Measurements from ENCODE around the gene SKI. TPM values are rescaled to one million over a fixed set of nuclear protein-coding genes. Genes with fewer than 3 reads are reported as not detected.

Gene SKI
- total RNA-seq, 1 donor = 47.5 TPM

GRCh38 chr1:2266301-2266975 is 38.3 kb downstream of the SKI start:
- Histone ChIP-seq H3K27me3 (ENCODE audit: insufficient read depth, low read length) (no peaks in the 10 kb centered on the region), H3K4me3 (ENCODE audit: low read length) (no peak overlapping the region), H3K4me1 (ENCODE audit: insufficient read depth, low read length) (peaks cover 31% of the 10 kb centered on the region), H3K9me3 (ENCODE audit: low read depth, low read length) (no peaks in the 10 kb centered on the region)

- Histone ChIP-seq H3K4me1 (ENCODE audit: insufficient read depth, low read length) (peaks cover 39% of the 10 kb centered on the region), H3K4me3 (ENCODE audit: low read length) (no peak overlapping the region), H3K27me3 (ENCODE audit: insufficient read depth, low read length) (no peaks in the 10 kb centered on the region), H3K9me3 (ENCODE audit: low read depth, low read length) (no peaks in the 10 kb centered on the region)
These were observed 39.1 kb downstream of the SKI start for GRCh38 chr1:2267051-2267830.

DNA sequence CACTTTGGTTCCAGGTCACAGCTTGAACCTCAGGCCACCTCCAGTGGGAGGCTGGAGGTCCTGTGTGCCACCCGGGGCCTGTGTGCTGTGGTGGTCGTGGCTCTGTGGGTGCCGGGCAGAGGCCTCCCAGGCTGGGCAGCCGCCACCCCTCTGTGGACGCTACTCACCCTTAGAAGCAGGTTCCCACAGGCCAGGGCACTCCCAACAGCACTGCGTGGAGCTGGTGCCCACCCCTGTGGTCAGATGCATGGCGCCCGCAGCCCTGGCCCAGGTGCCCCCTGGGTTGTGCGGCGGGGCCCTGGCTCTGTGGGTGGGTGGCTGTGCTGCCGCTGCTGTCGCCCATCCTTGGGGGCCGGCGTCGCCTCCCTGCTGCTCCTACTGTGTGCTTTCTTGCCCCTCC is 39.7 kb downstream of the SKI start:
- H3K4me1 ChIP-seq (ENCODE audit: insufficient read depth, low read length) = peaks cover 41% of the 10 kb centered on the region
- no peak overlapping the region for H3K4me3 ChIP-seq (ENCODE audit: low read length)
- no peaks in the 10 kb centered on the region for H3K27me3 ChIP-seq (ENCODE audit: insufficient read depth, low read length)
- H3K9me3 ChIP-seq (ENCODE audit: low read depth, low read length) = no peaks in the 10 kb centered on the region

- Histone ChIP-seq H3K9me3 (ENCODE audit: low read depth, low read length) (no peaks in the 10 kb centered on the region), H3K27me3 (ENCODE audit: insufficient read depth, low read length) (no peaks in the 10 kb centered on the region), H3K4me3 (ENCODE audit: low read length) (no peak overlapping the region), H3K4me1 (ENCODE audit: insufficient read depth, low read length) (peaks cover 41% of the 10 kb centered on the region)
These were observed 40.4 kb downstream of the SKI start for GRCh38 chr1:2268285-2269056.

DNA sequence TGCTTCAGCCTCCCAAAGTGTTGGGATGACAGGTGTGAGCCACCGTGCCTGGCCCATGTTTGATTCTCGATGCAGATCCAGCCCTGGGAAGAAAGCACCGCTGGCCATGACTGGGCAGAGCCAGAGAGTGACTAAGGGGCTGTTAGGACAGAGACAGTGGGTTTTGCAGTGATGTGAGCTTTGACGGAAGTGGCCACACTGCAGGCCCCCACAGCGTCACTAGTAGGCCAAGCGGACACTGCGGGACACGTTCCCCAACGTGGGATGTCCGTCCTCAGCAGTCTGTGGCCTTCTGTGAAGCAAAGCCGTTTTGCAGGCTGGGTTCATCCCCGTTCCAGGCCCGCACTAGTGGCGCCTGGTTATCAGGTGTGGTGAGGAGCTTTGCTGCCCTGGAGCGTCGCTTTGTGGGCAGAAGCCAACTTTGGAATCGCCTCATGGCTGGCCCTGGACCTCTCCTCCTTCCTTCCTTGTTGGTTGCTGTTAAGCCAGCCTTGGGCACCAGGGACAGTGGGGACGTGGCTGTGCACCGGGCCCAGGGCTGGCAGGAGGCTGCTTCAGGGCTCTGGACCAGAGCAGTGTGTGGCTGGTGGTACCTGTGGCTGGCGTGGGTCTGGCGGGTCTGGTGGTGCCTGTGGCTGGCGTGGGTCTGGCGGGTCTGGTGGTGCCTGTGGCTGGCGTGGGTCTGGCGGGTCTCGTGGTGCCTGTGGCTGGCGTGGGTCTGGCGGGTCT is 41.2 kb downstream of the SKI start:
- no peak overlapping the region for H3K4me3 ChIP-seq (ENCODE audit: low read length)
- peaks cover 44% of the 10 kb centered on the region for H3K4me1 ChIP-seq (ENCODE audit: insufficient read depth, low read length)
- H3K27me3 ChIP-seq (ENCODE audit: insufficient read depth, low read length) = no peaks in the 10 kb centered on the region
- H3K9me3 ChIP-seq (ENCODE audit: low read depth, low read length) = no peaks in the 10 kb centered on the region

- H3K9me3 ChIP-seq (ENCODE audit: low read depth, low read length) = no peaks in the 10 kb centered on the region
- peaks cover 50% of the 10 kb centered on the region for H3K4me1 ChIP-seq (ENCODE audit: insufficient read depth, low read length)
- no peak overlapping the region for H3K4me3 ChIP-seq (ENCODE audit: low read length)
- no peaks in the 10 kb centered on the region for H3K27me3 ChIP-seq (ENCODE audit: insufficient read depth, low read length)
These were observed 41.8 kb downstream of the SKI start for GRCh38 chr1:2269922-2270259.

DNA sequence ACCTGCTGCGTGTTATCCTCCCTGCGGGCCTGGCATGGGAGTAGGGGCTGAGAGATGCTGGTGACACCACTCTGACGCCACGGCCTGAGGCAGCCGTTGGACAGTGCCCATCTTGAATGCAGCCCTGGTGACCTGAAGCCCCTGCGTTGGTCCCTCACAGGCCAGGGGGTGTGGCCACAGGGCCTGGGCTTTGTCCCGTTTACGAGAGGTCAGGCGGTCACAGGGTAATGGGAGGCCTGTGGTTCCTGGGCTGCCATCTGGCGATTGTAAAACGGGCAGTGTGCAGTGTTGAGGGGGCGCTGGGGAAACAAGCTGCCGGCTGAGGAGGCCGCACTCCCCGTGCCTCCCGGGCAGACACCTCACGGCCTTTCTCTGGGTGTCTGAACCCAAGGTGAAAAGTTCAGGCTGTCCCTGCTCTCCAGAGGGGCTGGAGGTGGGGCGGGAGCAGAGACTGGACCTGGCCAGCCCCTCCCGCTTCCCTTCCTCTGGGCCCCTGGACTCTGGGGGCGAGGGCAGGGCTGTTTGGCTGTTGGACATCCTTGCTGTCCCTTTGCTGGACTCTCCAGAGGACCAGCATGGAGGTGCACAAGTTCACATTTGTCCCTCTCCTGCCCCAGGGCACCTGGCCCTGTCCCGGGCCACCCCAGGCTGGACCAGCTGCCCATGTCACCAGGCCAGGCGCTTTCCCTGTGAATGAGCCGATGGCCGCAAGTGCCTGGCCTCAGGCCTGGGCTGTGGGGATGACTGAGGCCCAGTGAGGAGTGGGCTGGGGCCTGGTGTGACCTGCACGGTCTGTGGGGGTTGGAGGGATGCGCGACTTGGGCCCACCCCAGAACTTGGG is 42.4 kb downstream of the SKI start:
- H3K9me3 ChIP-seq (ENCODE audit: low read depth, low read length) = no peaks in the 10 kb centered on the region

GRCh38 chr1:2271211-2271721 is 43.1 kb downstream of the SKI start:
- H3K9me3 ChIP-seq (ENCODE audit: low read depth, low read length) = no peaks in the 10 kb centered on the region
- no peak overlapping the region for H3K4me3 ChIP-seq (ENCODE audit: low read length)
- no peaks in the 10 kb centered on the region for H3K27me3 ChIP-seq (ENCODE audit: insufficient read depth, low read length)
- H3K4me1 ChIP-seq (ENCODE audit: insufficient read depth, low read length) = peaks cover 53% of the 10 kb centered on the region

More for the DNA sequence above, 42.4 kb downstream of the SKI start:
- no peaks in the 10 kb centered on the region for H3K27me3 ChIP-seq (ENCODE audit: insufficient read depth, low read length)
- H3K4me1 ChIP-seq (ENCODE audit: insufficient read depth, low read length) = peaks cover 54% of the 10 kb centered on the region
- H3K4me3 ChIP-seq (ENCODE audit: low read length) = no peak overlapping the region

DNA sequence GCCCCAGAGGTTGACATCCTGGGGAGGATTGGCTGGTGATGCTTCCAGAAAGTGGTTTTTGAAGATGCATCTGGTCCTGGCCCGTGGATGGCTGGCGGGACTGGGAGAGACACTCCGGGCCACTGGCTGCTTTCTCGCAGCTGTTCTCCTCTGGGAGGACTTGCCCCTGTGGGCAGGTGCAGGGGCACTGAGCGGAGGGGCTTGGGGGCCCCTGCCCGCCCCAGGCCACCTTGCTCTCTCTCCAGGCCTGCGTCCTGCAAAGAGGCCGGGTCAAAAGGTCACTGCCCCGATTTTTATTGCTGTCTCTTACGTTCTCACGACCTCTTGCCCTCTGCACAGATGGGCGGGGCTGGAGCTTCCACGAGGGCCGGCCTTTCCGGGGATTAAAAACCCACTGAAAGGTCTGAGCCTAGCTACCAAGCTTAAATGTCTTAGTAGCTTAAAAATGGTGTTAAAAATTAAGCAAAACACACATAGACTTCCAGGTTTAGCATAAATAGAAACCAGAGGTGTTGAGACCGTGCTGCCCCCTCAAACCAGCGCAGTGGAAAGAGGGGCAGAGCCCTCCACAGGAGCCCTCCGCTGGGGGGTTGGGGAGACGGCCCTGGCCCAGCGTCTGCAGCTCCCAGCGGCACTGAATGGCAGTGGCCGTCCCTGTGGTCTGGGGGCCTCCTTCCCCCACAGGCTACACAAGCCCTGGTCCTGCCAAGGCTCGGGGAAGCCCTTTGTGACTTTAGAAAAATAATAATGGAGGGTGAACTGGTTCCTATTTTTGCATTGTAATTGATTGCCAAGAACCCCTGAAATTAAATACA is 43.9 kb downstream of the SKI start:
- Histone ChIP-seq H3K27me3 (ENCODE audit: insufficient read depth, low read length) (no peaks in the 10 kb centered on the region), H3K4me1 (ENCODE audit: insufficient read depth, low read length) (peaks cover 54% of the 10 kb centered on the region), H3K4me3 (ENCODE audit: low read length) (no peak overlapping the region), H3K9me3 (ENCODE audit: low read depth, low read length) (no peaks in the 10 kb centered on the region)

DNA sequence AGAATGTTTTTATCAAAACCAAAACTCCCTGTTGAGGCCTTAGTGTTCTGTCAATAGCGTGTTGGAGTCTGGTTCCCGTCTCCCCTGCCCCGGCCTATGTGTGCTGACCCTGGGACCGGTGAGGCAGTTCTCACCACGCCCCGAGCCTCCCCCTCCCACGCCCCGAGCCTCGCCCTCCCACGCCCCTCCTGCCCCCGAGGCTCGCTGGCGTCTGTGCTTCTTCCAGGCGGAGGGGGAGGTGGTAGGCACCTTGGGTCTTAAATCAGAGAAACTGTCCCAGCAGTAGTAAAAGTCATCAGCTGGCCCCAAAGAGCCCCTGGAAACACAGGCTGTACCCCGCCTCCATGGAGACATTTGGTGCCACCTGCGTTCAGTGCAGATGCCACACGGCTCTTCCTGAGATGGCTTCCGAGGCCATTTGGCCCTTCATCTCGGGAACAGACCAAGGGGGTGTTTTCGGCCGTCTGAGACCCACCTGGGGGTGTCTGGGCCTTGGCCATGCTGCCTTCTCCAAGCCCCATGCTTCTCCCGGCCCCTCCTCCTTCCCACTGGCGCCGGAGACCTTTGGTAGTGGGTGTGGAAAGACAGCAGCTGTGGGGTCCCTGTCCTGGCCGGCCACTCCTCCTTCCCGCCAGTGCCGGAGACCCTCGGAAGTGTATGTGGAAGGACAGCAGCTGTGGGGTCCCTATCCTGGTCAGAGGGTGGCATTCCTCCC is 44.7 kb downstream of the SKI start:
- H3K4me3 ChIP-seq (ENCODE audit: low read length) = no peak overlapping the region
- H3K9me3 ChIP-seq (ENCODE audit: low read depth, low read length) = no peaks in the 10 kb centered on the region
- no peaks in the 10 kb centered on the region for H3K27me3 ChIP-seq (ENCODE audit: insufficient read depth, low read length)
- H3K4me1 ChIP-seq (ENCODE audit: insufficient read depth, low read length) = peaks cover 50% of the 10 kb centered on the region

DNA sequence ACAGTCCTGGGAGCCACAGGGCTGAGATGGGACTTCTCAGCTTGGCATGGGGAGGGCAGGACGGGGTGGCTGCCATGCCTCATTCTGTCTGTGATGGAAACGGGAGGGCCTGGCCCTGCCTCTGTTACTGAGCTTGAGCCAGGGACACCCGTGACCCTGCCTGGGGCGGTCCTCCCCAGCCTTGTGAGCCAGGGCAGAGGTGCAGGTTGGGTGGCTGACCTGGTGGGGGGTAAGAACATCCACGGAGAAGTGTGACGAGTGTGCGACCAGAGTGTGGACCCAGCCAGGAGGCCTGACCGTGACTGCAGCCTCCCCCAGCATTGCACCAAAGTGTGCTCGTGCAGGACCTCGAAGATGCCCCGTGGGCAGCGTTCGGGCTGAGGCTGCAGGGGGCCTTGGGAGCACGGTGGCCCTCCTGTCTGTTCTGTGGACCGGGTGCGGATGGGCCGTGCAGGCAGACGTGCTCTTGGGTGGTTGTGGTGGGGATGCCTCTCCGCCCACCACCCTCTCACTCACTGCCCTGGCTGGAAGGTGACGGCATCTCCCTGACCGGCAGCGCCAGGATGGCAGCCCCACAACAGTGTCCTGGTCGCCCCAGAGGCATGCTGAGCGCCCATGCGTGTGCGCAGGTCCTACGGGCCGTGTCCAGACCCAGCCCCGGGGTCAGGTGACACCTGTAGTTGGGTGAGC is 45.4 kb downstream of the SKI start:
- H3K27me3 ChIP-seq (ENCODE audit: insufficient read depth, low read length) = no peaks in the 10 kb centered on the region
- no peaks in the 10 kb centered on the region for H3K9me3 ChIP-seq (ENCODE audit: low read depth, low read length)
- H3K4me1 ChIP-seq (ENCODE audit: insufficient read depth, low read length) = peaks cover 47% of the 10 kb centered on the region
- H3K4me3 ChIP-seq (ENCODE audit: low read length) = no peak overlapping the region

GRCh38 chr1:2274231-2274928 is 46.3 kb downstream of the SKI start:
- peaks cover 56% of the 10 kb centered on the region for H3K4me1 ChIP-seq (ENCODE audit: insufficient read depth, low read length)
- no peaks in the 10 kb centered on the region for H3K9me3 ChIP-seq (ENCODE audit: low read depth, low read length)
- no peak overlapping the region for H3K4me3 ChIP-seq (ENCODE audit: low read length)
- no peaks in the 10 kb centered on the region for H3K27me3 ChIP-seq (ENCODE audit: insufficient read depth, low read length)

Measured in mononuclear cell (primary cell).